NCI-H2196 treated with DMSO at 0.1 percent for 48 hours (cell line): ENCODE measurements around the gene PDXDC1.
A peak's percentile ranks its signal among the peaks of the same experiment; 100 is the strongest.
"Not testable (repeated sequence)": the region's sequence is repeated elsewhere in the genome, so short reads cannot be mapped to it uniquely, and the experiment has no call there.

Experiments used
- DNase-seq: peaks from one replicate; lab custom pipeline; 2025; ENCODE audit not compliant: unreplicated experiment; lab: John Stamatoyannopoulos, UW

The PDXDC1 gene, protein sequence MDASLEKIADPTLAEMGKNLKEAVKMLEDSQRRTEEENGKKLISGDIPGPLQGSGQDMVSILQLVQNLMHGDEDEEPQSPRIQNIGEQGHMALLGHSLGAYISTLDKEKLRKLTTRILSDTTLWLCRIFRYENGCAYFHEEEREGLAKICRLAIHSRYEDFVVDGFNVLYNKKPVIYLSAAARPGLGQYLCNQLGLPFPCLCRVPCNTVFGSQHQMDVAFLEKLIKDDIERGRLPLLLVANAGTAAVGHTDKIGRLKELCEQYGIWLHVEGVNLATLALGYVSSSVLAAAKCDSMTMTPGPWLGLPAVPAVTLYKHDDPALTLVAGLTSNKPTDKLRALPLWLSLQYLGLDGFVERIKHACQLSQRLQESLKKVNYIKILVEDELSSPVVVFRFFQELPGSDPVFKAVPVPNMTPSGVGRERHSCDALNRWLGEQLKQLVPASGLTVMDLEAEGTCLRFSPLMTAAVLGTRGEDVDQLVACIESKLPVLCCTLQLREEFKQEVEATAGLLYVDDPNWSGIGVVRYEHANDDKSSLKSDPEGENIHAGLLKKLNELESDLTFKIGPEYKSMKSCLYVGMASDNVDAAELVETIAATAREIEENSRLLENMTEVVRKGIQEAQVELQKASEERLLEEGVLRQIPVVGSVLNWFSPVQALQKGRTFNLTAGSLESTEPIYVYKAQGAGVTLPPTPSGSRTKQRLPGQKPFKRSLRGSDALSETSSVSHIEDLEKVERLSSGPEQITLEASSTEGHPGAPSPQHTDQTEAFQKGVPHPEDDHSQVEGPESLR

GRCh38 chr16:14974656-14975417, at the start of gene PDXDC1:
Gene PDXDC1 (plus strand): TSS chr16:14975026. CDS start chr16:14975200, 174 bp downstream.
- DNase-seq, result peak; percentile 92

DNA sequence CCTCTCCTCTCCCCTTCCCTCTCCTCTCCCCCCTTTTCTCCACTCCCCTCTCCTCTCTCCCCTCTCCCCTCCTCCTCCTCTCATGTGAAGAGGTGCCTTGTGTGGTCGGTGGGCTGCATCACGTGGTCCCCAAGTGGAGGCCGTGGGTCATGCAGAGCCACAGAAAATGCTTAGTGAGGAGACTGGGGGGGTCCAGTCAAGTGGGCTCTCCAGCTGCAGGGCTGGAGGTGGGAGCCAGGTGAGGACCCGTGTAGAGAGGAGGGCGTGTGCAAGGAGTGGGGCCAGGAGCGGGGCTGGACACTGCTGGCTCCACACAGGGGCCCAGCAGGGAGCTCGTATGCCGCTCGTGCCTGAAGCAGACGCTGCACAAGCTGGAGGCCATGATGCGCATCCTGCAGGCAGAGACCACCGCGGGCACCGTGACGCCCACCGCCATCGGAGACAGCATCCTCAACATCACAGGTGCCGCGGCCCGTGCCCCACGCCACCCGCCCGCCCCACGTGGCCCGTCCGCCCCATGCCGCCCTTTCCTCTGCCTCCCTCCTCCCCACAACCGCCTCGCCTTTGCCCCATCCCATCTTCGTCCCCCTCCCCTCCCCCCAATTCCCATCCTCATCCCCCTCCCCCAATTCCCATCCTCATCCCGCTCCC, 46.6 kb upstream of the PDXDC1 start:
- not testable (repeated sequence) for DNase-seq

DNA sequence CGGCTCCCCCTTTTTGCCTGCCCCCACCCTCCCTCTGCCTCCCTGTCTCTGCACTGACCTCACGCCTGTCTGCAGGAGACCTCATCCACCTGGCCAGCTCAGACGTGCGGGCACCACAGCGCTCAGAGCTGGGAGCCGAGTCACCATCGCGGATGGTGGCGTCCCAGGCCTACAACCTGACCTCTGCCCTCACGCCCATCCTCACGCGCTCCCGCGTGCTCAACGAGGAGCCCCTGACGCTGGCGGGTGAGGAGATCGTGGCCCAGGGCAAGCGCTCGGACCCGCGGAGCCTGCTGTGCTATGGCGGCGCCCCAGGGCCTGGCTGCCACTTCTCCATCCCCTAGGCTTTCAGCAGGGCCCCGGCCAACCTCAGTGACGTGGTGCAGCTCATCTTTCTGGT, 45.6 kb upstream of the PDXDC1 start:
- DNase-seq, result not testable (repeated sequence)

DNA sequence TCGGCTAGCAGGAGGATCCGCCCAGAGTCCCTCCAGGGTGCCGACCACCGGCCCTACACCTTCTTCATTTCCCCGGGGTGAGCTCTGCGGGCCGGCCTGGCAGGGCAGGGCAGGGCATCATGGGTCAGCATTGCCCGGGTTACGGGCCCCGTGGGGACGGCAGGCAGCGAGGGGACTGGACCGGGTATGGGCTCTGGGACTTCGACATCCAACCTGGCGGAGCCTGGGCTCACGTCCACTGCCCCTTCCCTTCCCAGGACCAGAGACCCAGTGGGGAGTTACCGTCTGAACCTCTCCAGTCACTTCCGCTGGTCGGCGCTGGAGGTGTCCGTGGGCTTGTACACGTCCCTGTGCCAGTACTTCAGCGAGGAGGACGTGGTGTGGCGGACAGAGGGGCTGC, 44.6 kb upstream of the PDXDC1 start:
- DNase-seq, result not testable (repeated sequence)

DNA sequence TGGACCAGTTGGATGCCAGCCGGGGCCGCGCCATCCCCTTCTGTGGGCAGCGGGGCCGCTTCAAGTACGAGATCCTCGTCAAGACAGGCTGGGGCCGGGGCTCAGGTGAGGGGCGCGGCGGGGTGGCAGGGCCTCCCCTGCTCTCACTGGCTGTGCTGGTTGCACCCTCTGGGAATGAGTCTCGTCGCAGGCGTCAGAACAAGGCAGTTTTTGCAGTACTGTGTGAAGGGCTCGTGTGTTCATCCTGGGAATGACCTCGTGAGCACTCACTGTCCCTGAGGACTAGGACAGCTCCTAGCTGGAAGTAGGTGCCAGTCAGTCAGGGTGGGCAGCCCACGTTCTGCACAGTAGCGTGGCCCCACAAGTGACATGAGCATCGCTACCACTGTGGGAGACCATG, 43.9 kb upstream of the PDXDC1 start:
- DNase-seq, result not testable (repeated sequence)

DNA sequence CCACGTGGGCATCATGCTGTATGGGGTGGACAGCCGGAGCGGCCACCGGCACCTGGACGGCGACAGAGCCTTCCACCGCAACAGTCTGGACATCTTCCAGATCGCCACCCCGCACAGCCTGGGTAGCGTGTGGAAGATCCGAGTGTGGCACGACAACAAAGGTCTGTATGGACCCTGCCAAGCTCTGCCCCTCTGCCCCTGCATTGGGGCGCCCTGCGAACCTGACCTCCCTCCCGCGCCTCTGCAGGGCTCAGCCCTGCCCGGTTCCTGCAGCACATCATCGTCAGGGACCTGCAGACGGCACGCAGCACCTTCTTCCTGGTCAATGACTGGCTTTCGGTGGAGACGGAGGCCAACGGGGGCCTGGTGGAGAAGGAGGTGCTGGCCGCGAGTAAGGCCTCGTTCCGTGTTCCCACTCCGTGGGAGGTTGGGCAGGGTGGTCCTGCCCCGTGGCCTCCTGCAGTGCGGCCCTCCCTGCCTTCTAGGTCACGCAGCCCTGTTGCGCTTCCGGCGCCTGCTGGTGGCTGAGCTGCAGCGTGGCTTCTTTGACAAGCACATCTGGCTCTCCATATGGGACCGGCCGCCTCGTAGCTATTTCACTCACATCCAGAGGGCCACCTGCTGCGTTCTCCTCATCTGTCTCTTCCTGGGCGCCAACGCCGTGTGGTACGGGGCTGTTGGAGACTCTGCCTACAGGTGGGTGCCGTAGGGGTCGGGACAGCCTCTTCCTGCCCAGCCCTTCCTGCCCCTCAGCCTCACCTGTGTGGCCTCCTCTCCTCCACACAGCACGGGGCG, 42.0 kb upstream of the PDXDC1 start:
- DNase-seq, result not testable (repeated sequence)

DNA sequence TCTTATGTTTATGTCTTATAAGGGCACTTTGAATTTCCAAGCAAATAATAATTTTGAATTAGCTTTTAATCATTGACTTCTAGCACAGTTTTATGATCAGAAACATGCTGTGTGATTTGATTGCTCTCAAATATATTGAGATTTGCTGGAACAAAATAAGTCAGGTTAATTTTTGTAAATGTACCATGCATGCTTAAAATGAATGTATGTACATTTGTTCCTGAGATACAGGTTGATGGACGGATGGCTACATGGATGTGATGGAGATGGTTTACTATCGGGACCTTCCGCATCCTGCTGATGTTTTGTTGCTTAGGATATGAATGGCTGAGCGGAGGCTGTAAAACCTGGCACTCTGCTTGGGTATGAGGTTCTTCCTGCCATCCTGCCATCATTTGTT, 37.7 kb upstream of the PDXDC1 start, which contains the start of gene NPIPA1:
Gene NPIPA1, plus strand, starts transcription at position 301 of the 400 bp plus-strand sequence. Its CDS starts 0 bp downstream, at position 301.
- not testable (repeated sequence) for DNase-seq

DNA sequence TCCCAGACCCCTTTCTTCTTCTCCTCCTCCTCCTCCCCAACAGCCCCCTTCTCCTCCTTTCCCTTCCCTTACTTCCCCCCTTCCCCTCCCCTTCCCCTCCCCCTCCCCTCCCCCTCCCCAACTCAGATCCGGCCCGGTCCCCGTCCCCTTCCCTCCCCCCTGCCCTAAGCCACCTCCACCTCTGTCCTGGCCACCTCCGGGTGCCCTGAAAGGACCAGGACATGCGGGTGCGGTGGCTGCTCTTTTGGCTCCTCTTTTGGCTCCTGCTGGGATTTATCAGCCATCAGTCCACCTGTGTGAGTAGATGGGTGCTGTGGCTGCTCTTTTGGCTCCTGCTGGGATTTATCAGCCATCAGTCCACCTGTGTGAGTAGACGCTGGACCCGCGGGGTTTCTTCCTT, 36.8 kb upstream of the PDXDC1 start:
- not testable (repeated sequence) for DNase-seq

- DNase-seq, result not testable (repeated sequence)
Observed at GRCh38 chr16:14942686-14943085, 32.1 kb upstream of the PDXDC1 start.

DNA sequence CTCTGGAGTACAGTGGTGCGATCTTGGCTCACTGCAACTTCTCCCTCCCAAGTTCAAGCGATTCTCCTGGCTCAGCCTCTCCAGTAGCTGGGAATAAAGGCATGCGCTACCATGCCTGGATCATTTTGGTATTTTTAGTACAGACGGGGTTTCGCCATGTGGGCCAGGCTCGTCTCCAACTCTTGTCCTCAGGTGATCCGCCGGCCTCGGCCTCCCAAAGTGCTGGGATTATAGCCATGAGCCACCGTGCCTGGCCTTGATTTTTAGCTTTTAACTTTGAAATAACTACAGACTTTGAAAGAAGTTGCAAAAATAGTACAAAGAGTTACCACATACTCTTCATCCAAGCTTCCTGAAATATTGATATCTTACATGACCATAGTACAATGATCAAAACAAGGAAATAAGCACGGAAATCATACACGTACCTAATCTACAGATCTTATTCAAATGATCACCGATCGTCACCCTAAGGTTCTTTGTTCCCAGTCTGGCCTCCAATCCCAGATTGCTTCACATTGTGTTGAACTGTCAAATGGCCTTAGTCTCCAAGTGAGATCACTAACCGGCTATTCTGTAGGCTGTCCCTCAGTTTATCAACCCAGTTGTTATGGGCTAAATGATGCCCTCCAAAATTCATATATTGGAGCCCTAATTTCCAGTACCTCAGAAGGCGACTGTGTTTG, 19.1 kb upstream of the PDXDC1 start:
- no peak for DNase-seq

- DNase-seq, result no peak
Observed at GRCh38 chr16:14957576-14958322, 17.1 kb upstream of the PDXDC1 start.

DNA sequence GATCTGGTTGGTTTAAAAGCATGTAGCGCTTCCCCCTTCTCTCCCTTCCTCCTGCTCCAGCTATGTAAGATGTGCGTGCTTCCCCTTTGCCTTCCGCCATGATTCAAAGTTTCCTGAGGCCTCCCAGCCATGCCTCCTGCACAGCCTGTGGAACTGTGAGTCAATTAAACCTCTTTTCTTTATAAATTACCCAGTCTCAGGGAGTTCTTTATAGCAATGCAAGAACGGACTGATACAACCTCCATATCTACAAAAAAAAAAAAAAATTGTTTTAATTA, 16.6 kb upstream of the PDXDC1 start:
- DNase-seq, result no peak

DNA sequence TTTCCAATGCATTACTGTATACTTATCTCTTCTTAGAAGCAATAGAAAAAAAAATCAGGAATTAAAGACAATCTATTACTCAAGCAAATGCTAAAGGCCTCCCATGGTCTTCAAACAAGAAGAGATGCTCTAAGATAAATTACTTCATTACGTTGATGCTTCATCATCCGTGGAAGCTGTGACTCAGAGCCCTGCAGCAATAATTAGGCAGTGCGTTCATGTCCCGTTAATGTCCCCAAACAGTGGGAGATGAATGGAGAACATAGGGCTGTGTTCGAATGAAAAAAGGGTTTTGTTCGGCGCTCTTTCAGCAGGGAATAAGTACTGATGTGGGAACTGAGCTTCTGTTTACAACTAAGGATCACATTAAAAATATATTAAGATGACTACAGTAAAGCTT, 15.9 kb upstream of the PDXDC1 start:
- DNase-seq, result no peak

- no peak for DNase-seq
Observed at GRCh38 chr16:14961405-14962186, 13.2 kb upstream of the PDXDC1 start.

GRCh38 chr16:14963281-14964173, 11.3 kb upstream of the PDXDC1 start:
- no peak for DNase-seq

DNA sequence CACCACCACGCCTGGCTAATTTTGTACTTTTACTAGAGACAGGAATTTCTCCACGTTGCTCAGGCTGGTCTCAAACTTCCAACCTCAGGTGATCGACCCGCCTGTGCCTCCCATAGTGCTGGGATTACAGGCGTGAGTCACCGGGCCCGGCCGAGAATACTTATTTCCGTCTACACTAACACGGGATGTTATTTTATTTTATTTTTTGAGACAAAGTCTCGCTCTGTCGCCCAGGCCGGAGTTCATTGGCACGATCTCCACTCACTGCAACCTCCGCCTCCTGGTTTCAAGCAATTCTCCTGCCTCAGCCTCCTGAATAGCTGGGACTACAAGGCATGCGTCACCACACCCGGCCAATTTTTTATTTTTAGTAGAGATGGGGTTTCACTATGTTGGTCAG, 9.5 kb upstream of the PDXDC1 start:
- no peak for DNase-seq

- not testable (repeated sequence) for DNase-seq
Observed at GRCh38 chr16:14969795-14970194, 5.0 kb upstream of the PDXDC1 start.
